Esophagus squamous epithelium (tissue), 4 donors: ENCODE results near the gene AGAP5.

Experiments used
- CTCF ChIP-seq, 6 experiments: fragments of 450-650 bp in 4 of 6; fragments of 200-600 bp in 2 of 6; sonication (generic) in 2 of 6; IDR thresholded peaks; one replicate each; pipeline ENCODE4 v1.5.1; 2016 to 2019; ENCODE audit warnings: antibody characterized with exemption in 6 of 6, mild to moderate bottlenecking in 4 of 6, moderate library complexity in 4 of 6
- POLR2A ChIP-seq, 4 donors: fragments of 450-650 bp; IDR thresholded peaks; one replicate each; pipeline ENCODE4 v1.6.1; 2017; ENCODE audit warnings: antibody characterized with exemption in 4 of 4, mild to moderate bottlenecking in 4 of 4, moderate library complexity in 3 of 4

- TF ChIP-seq CTCF (IDR thresholded peaks at IDR 0.05) (no peak), POLR2A (IDR thresholded peaks at IDR 0.05) (no peak)
Observed at GRCh38 chr10:73648975-73649829, 48.7 kb downstream of the AGAP5 start.
